ENCODE measurements around the gene OVCH1. TPM values are rescaled to one million over a fixed set of nuclear protein-coding genes. Genes with fewer than 3 reads are reported as not detected.

OVCH1 gene
- total and polyA plus RNA-seq, 2 experiments from 2014 or later: 0.53 TPM; not detected in 1

GRCh38 chr12:29544428-29545101, 47.1 kb upstream of the OVCH1 start:
- Histone ChIP-seq H2AFZ (no peak overlapping the region), H3K4me3 (no peak overlapping the region), H3K27ac (no peak overlapping the region), H3K9me2 (replicated peaks; ENCODE audit: insufficient read depth) (no peaks in the 10 kb centered on the region), H4K20me1 (ENCODE audit: insufficient read depth, poor library complexity, severe bottlenecking) (no peaks in the 10 kb centered on the region), H3K36me3 (replicated peaks; ENCODE audit: insufficient read depth, low read depth) (no peaks in the 10 kb centered on the region), H3K4me2 (no peak overlapping the region), H3K9me3 (ENCODE audit: low read depth) (no peaks in the 10 kb centered on the region), H3K4me1 (ENCODE audit: insufficient read depth) (no peaks in the 10 kb centered on the region), H3K79me2 (no peaks in the 10 kb centered on the region), H3K27me3 (no peaks in the 10 kb centered on the region)
- TF ChIP-seq EZH2 (IDR thresholded peaks at IDR 0.05; ENCODE audit: borderline replicate concordance): no peak
- TF ChIP-seq CTCF (IDR thresholded peaks at IDR 0.05; ENCODE audit: poor library complexity): no peak
- TF ChIP-seq EZH2phosphoT487 (IDR thresholded peaks at IDR 0.05; ENCODE audit: low read depth, severe bottlenecking, unreplicated experiment): no peak
- no peak for DNase-seq (ENCODE audit: low spot score)
- WGBS (ENCODE audit: low lambda C conversion rate, missing lambda C conversion rate): 92% methylated on average over 6 of the region's 6 CpGs

GRCh38 chr12:29543036-29543435, 45.5 kb upstream of the OVCH1 start:
- Histone ChIP-seq H3K9me3 (ENCODE audit: low read depth) (no peaks in the 10 kb centered on the region), H4K20me1 (ENCODE audit: insufficient read depth, poor library complexity, severe bottlenecking) (no peaks in the 10 kb centered on the region), H3K4me2 (no peak overlapping the region), H3K9me2 (replicated peaks; ENCODE audit: insufficient read depth) (no peaks in the 10 kb centered on the region), H3K27me3 (no peaks in the 10 kb centered on the region), H3K4me3 (no peak overlapping the region), H3K27ac (no peak overlapping the region), H3K4me1 (ENCODE audit: insufficient read depth) (no peaks in the 10 kb centered on the region), H3K36me3 (replicated peaks; ENCODE audit: insufficient read depth, low read depth) (no peaks in the 10 kb centered on the region), H3K79me2 (no peaks in the 10 kb centered on the region), H2AFZ (no peak overlapping the region)
- WGBS (ENCODE audit: low lambda C conversion rate, missing lambda C conversion rate): 69% methylated on average over 4 of the region's 4 CpGs
- no peak for DNase-seq (ENCODE audit: low spot score)
- TF ChIP-seq CTCF (IDR thresholded peaks at IDR 0.05; ENCODE audit: poor library complexity): no peak
- TF ChIP-seq EZH2phosphoT487 (IDR thresholded peaks at IDR 0.05; ENCODE audit: low read depth, severe bottlenecking, unreplicated experiment): no peak
- no peak for TF ChIP-seq EZH2 (IDR thresholded peaks at IDR 0.05; ENCODE audit: borderline replicate concordance)

GRCh38 chr12:29537298-29537697, 39.8 kb upstream of the OVCH1 start:
- no peaks in the 10 kb centered on the region for H3K4me1 ChIP-seq (ENCODE audit: insufficient read depth)
- 86% methylated on average over 2 of the region's 2 CpGs for WGBS (ENCODE audit: low lambda C conversion rate, missing lambda C conversion rate)

More at GRCh38 chr12:29537298-29537697, 39.8 kb upstream of the OVCH1 start:
- H3K79me2 ChIP-seq: no peaks in the 10 kb centered on the region
- TF ChIP-seq EZH2 (IDR thresholded peaks at IDR 0.05; ENCODE audit: borderline replicate concordance) (no peak), EZH2phosphoT487 (IDR thresholded peaks at IDR 0.05; ENCODE audit: low read depth, severe bottlenecking, unreplicated experiment) (no peak), CTCF (IDR thresholded peaks at IDR 0.05; ENCODE audit: poor library complexity) (no peak)
- H3K27me3 ChIP-seq: no peaks in the 10 kb centered on the region
- no peaks in the 10 kb centered on the region for H4K20me1 ChIP-seq (ENCODE audit: insufficient read depth, poor library complexity, severe bottlenecking)
- H3K27ac ChIP-seq: no peak overlapping the region
- H2AFZ ChIP-seq: no peak overlapping the region
- H3K9me3 ChIP-seq (ENCODE audit: low read depth): no peaks in the 10 kb centered on the region
- H3K36me3 ChIP-seq (replicated peaks; ENCODE audit: insufficient read depth, low read depth): no peaks in the 10 kb centered on the region
- H3K9me2 ChIP-seq (replicated peaks; ENCODE audit: insufficient read depth): no peaks in the 10 kb centered on the region
- DNase-seq (ENCODE audit: low spot score): no peak
- no peak overlapping the region for H3K4me3 ChIP-seq
- H3K4me2 ChIP-seq: no peak overlapping the region

Data from hepatocyte (in vitro differentiated cells).